Measurements from ENCODE around the gene MSRB3.
"Not testable (repeated sequence)": the region's sequence is repeated elsewhere in the genome, so short reads cannot be mapped to it uniquely, and the experiment has no call there.

MSRB3 gene

DNA sequence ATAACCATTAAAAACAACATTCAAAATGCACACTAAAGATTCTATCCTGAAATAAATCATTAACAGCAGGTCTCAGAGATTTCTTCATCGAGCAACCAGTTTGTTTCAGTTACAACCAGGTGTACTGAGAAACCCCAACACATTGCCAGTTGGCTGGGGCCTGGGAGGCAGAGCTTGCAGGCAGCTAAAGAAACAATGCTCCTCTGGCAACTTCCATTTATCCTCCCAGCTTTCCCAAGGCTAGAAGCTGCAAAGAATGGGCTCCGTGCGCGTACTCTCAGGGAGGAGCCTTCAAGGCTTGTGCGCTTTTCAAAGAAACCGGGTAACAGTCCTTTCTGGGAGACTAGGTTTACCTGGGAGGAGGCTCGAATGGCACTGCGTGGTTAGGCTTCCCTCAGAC is 181.6 kb downstream of the MSRB3 start:
- no peak for DNase-seq

DNA sequence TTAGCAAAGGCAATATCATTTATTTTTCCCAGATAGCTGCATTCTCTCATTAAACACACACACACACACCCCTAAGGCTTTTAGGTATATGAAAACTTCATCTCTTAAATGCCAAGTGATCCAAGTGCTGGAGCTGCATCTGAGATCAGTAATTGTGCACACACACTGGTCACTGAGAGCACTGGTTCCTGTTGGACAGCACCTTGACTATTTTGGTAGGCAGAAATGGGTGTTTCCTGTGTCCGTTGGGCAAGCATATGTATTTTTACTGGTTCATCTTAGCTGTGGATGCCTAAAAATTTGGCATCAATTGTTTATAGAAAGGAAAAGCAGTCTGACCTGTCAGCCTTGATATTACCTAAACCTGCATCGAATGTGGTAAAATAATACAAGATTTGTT is 182.5 kb downstream of the MSRB3 start:
- DNase-seq, result no peak

DNA sequence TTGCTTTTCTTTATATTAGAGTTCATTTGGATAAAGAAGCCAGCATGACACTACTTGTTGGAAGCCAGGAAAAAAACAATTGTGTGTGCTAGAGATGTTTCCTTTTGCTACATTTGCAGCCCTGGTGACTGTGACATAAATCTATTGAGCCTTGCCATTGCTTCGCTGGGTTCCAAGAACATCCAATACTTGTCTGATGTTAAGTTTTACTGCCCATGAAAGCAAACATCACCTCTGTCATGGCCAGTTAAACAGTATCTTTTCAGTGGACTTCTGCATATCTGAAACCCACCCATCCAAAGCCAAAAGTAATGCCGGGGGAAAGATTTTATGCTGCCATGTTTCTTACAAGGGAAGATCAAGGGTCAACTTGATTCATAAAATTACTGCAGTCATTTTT is 184.0 kb downstream of the MSRB3 start:
- DNase-seq, result no peak

DNA sequence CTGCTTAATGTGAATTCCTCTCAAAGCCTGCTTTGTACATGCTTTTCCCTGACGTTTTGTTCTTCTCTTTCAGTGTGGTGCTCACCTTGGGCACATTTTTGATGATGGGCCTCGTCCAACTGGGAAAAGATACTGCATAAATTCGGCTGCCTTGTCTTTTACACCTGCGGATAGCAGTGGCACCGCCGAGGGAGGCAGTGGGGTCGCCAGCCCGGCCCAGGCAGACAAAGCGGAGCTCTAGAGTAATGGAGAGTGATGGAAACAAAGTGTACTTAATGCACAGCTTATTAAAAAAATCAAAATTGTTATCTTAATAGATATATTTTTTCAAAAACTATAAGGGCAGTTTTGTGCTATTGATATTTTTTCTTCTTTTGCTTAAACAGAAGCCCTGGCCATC is 184.6 kb downstream of the MSRB3 start:
- no peak for DNase-seq

DNA sequence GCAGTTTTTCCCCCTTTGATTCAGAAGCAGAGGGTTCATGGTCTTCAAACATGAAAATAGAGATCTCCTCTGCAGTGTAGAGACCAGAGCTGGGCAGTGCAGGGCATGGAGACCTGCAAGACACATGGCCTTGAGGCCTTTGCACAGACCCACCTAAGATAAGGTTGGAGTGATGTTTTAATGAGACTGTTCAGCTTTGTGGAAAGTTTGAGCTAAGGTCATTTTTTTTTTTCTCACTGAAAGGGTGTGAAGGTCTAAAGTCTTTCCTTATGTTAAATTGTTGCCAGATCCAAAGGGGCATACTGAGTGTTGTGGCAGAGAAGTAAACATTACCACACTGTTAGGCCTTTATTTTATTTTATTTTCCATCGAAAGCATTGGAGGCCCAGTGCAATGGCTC is 185.1 kb downstream of the MSRB3 start:
- DNase-seq, result no peak

DNA sequence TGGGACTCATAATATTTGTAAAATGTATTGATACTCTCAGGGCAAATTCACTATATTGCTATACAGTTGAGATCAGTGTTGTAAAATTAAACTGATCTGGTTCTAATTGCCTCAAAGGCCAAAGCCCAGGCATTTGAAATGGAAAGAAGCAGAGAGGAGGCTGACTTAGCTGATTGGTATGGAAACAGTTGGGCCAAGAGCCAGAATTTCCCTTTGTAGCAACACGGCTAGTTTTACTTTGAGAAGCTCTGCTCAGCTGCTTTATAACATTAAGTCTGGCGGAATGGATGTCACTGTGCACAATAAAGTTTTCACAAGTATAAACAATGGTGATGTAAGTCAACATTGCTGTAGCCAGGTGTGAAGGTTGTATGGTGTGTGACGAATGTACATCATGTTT is 186.4 kb downstream of the MSRB3 start:
- no peak for DNase-seq

DNA sequence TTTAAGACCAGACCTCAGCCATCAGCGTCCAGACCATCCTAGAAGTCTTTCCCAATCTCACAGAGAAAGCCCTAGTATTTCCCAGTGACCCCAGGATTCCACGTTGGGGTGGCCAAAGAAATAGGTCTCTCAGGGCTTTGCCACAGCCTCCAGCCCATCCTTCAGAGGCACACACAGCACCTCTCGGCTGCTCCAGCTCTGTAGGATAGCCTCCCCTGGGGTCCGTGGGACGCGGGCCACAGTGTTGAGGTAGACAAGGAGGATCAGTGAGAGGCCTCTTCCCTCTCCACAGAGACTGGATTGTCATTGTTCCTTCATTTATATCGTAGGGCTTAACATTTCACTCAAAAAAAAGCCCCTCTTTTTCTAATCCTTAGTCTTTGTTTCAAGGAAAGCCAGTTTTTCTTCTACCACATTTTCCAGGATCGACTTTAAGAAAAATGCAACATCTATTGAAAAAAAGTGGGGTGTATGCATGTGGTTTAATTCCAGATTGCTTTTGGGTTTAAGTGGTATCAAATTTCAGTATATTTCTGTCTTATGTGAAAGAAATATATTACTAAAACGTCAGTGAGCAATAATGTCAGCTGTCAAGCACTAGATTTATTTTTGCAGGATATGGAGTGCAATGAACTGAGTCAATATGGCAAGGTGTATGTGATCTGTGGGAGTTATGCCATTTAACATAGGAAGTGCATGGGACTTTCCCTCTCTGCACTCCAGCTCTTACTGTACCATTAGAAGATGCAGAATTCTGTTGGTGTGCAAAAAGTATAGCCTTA is 187.5 kb downstream of the MSRB3 start:
- DNase-seq, result no peak

DNA sequence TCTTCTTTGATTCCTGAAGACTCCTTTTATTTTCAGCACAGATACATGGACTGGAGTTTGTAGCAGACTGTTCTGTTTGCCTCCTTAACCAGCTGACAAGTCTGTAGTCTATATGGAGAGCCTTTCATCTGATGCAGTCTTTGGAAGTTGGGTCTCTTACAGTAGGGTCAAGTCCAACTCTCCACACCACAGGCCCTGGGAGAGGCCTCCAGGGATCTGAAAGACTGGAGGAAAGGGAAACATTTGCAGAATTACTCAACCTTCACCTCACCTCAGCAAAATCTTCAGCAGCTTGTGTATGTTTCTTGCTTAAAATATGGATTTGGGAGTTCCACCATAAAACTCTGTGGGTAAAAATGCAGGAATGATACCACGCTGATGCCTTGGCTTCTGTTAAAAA is 188.4 kb downstream of the MSRB3 start:
- no peak for DNase-seq

DNA sequence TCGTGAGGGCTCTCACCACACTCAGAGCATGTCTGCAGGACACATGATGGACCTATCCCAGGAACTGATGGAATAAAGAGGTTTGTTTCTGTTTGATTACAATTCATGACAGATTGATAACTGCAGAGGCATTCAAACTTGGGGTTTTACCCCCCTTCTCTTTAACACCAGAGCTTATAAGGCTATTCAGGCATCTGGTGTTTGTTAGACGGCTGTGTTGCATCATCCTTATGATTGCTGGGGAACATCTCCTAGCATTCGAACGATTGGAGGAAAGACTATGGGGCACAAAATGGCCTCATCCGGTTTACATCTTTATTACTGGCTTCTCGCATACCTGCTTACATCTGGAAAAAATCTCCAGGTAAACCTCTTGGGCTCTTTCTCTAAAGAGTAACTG is 191.8 kb downstream of the MSRB3 start:
- DNase-seq, result no peak

DNA sequence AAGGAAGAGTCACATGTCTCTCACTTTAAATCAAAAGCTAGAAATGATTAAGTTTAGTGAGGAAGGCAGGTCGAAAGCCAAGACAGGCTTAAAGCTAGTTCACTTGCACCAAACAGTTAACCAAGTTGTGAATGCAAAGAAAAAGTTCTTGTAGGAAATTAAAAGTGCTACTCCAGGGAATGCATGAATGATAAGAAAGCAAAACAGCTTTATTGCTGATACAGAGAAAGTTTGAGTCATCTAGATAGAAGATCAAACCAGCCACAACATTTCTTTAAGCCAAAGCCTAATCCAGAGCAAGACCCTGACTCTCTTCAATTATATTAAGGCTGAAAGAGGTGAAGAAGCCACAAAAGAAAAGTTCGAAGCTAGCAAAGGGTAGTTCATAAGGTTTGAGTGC is 193.6 kb downstream of the MSRB3 start:
- DNase-seq, result no peak

DNA sequence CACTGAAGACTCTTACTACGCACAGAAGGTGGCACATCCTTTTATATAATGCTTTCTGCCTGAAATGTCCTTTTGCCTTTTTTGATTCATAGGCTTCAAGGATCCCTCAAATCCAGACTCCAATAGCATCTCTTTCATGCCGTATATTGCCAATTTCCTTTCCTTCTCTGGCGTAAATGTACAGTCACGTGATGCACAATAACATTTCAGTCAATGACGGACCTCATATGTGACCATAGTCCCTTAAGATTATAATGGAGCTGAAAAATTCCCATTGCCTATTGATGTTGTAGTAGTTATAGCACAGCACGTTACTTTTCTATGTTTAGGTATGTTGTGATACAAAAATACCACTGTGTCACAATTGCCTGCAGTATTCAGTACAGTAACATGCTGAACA is 196.3 kb downstream of the MSRB3 start:
- DNase-seq, result no peak

DNA sequence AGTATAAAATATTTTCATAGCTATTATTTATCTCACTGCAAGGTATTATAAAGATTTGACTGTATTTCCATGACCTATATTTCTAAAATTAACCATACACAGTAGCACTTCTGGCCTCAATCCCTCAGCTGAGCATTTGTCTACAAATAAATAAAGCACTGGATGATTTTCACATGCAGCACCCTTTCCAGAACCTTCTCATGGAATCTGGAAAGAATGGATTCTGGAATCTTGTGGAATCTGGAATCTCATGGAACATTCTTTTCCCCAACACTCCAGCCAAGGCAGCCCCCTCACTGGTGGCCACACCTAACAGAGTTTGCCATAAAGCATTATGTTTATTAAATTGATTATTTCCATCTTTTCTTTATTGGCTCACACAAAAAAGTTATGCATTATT is 199.2 kb downstream of the MSRB3 start:
- DNase-seq, result no peak

DNA sequence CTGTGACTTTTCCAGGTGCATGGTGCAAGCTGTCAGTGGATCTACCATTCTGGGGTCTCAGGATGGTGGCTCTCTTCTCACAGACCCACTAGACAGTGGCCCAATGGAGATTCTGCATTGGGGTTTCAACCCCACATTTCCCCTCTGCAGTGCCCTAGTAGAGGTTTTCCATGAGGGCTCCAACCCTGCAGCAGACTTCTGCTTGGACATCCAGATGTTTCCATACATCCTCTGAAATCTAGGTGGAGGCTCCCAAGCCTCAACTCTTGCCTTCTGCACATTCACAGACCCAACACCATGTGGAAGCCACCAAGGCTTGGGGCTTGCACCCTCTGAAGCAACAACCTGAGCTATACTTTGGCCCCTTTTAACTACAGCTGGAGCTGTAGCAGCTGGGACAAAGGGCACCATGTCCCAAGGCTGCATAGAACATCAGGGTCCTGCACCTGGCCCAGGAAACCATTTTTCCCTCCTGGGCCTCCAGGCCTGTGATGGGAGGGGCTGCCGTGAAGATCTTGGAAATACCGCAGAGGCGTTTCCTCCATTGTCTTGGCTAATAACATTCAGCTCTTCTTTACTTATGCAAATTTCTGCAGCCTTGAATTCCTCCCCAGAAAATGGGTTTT is 205.5 kb downstream of the MSRB3 start:
- not testable (repeated sequence) for DNase-seq

DNA sequence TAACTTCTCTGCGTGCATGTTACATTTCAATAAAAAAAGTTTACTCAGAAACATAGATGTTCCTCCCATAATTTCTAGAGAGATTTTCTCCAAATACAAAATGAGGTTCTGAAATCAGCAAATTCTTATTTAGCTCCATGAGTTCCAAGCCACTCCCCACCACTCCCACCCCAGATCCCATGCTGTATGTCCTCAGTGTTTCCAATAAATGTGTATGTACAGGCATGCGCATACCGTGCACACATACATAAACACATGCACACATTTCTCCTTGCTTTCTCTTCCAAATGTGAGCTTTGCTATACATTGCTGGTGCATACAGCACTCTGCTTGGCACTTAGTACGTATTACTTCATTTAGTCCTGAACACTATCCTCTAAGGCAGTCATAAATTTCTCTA is 209.7 kb downstream of the MSRB3 start:
- DNase-seq, result no peak

DNA sequence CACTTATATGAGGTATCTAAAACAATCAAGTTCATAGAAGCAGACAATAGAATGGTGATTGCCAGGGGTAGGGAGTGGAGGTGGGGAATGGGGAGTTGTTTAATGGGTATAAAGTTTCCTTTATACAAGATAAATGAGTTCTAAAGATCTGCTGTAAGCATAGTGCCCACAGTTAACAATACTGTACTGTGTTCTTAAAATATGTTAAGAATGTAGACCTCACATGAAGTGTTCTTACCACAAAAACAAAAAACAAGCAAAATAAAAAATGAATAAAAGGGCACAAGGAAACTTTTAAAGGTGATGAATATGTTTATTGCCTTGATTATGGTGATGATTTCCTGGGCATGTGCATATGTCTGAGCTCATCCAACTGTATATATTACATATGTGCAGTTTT is 211.8 kb downstream of the MSRB3 start:
- DNase-seq, result no peak

DNA sequence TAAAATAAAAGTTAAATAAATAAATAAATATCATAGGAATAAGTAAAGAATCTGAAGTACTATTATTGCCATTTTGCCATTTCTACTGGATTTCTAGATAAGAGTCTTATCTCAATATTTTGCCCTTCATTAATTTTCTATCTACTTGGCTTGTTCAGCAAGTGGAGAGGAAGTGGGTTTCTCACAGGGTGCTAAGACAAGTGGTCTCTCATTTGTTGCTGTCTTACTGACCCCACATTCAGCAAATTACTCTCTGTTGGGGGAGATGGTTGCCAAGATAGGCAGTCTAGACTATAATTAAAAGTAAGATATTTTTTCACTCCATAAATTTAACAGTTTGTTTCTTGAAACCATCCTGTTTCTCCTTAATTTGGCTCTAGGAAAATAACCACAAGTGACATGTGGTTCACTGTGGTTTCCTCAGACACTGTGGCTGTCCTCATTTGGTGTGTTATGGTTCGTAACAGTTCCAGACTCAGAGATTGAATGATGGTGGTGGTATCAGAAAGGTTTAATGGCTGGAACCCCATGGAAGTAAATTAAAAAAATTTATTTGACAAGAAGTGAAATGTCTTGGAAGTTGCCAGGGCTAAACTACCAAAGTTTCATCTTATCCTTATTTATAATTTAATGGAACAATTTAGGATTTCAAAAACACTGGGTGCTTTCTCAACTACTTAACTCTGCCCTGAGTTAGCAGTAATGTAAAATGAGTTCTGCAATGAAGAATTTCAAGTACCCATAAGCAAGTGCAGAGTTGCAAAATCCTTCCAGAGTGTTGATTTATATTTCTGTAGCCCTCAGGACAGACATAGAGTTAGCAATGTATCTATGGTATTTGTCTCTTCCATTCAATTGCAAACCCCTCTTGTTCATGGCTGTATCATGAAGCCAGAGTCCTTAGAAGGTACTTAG is 214.8 kb downstream of the MSRB3 start:
- DNase-seq, result no peak

DNA sequence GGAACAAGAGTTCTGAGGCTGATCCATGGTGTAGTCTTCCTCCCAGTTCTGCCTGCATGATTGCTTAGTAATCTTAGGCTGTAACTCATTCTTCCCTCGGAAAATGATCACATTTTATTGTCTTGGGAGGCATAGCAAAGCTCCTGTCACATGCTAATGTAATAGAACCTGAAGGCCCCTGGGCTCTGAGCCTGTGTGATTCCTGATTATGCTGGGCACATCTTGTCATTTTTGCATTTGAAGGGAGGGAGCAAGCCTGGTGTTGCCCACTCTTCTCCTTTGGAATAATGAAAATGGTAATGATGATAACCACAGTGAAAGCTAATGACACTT is 215.4 kb downstream of the MSRB3 start:
- no peak for DNase-seq

DNA sequence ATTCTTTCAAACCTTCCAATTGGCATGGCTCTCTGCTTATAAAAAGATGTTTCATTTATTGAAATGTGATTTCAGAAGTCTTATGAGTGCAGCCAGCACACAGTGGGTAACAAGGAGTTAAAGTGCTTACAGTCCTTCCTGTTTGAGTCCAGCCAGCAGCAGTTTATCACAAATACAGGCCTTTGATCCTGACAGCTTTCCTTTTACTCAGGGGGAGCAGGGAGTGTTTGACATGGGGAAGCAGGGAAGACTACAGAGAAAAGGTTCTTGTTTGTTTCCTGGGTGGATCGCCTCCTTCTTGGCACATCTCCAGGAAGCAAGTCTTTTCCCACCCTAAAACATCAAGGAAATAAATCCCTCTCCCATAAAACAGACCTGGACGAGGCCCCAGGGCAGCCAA is 216.1 kb downstream of the MSRB3 start:
- no peak for DNase-seq

DNA sequence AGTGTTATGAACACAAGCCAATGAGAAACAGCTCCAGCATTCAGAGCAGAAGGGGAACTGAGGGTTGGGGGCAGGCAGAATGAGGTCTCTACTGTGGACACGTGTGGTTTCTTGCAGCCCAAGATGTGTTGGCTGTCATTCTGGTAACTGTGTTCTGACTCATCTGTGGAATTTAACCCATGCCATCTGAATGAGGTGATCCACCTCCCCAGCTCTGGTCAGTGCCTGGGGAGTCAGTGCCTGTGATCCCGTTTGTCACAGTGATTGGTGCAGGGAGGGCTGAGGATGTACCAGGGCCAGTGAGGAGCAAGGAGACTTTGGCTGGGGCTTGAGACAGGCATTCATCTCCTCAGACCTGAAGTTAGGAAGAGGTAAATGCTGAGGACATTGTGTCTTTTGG is 216.8 kb downstream of the MSRB3 start:
- no peak for DNase-seq

DNA sequence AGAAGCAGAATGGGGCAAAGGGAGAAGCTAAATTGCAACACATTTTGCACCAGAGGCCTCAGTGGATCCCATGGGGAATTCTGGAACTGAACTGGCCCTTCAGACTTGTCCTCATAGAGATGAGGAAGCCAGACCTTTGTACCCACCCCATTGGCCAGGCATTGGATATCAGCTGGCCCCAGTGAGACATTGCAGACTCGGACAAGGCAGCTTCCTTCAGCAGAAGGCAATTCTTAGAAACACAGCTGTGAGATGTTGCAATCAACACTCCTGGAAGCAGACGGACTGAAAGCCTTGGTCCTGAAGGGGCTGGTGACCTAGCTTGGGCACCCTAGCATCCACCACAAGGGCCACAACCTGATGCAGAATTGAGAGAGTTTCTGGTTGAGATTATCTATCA is 218.1 kb downstream of the MSRB3 start:
- DNase-seq, result no peak

DNA sequence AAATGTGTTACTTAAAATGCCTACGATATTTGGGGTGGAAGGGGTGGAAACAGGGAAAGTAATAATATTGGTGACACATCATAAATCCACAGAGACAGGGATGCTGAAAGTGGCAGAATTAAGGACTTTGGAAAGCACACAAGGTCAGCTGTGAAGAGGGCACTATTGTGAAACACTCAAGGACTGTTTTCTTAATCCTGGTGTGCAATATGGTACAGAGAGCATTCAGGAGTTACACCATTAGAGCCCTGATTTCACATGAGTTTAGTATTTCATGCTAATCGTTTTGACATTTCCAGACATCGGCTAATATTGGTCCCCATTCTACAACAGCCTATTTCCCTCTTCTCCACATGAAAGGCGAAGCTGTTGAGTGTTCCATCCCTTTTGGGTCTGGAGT is 219.2 kb downstream of the MSRB3 start:
- DNase-seq, result no peak

DNA sequence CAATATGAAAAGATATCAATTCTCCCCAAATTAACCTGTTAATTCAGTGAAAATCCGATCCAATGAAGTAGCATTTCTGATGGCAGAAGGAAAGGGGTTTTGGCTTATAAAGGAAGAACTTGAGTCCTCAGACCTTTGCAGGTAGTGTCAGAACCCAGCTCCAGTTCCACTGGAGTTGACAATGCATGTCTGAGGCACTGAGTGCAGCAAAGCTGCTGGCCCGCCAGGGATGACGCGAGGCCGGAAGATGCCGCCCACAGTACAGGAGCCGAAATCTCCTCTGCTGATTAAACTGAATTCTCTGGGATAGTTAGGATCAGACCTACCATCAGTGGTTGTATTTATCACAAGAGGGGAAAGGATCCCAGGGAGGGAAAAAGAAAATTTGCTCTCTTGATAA is 220.7 kb downstream of the MSRB3 start:
- DNase-seq, result no peak

DNA sequence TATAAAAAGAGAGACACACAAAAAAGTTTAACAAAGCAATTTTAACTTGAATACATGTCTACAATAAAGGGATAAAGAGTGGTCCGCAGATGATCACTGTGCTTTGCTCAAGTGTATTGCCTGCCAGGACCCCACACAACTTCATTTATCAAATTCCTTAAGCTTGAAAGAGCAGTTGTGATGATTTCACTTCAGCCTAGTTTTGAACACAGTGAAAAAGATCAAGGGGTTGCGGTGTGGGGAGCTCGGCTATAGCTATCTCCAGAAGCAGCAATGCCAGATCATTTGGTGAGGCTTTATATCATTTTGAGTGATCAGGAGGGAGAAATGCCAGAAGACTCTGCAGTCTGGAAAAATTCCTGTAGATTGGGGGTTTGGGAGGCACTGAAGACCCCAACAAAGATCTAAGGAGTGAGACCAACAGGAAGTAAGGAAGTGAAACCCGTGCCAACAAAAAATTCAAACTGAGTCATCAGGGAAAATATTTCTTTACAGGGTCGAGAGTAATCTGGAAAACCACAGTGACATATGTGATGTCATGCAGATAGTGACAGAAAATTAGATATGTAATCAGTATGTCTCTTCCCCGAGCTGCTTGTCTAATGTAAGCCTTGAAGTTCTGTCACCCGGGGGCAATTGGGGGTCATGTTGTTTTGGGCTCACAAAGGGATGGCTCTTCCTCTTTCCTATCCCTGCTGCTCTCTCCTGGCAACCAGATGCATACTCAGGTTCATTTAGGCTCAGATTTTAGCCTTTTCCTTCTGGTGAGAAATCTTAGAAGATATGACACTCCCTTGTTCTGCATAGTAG is 221.8 kb downstream of the MSRB3 start:
- DNase-seq, result no peak
